Measurements from ENCODE around the gene LPP.

LPP gene

GRCh38 chr3:188176476-188176875 lies 22.5 kb downstream of the LPP start:
- TF ChIP-seq, protein P1, sequence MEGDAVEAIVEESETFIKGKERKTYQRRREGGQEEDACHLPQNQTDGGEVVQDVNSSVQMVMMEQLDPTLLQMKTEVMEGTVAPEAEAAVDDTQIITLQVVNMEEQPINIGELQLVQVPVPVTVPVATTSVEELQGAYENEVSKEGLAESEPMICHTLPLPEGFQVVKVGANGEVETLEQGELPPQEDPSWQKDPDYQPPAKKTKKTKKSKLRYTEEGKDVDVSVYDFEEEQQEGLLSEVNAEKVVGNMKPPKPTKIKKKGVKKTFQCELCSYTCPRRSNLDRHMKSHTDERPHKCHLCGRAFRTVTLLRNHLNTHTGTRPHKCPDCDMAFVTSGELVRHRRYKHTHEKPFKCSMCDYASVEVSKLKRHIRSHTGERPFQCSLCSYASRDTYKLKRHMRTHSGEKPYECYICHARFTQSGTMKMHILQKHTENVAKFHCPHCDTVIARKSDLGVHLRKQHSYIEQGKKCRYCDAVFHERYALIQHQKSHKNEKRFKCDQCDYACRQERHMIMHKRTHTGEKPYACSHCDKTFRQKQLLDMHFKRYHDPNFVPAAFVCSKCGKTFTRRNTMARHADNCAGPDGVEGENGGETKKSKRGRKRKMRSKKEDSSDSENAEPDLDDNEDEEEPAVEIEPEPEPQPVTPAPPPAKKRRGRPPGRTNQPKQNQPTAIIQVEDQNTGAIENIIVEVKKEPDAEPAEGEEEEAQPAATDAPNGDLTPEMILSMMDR (IDR thresholded peaks at IDR 0.05; ENCODE audit: low read depth, low read length), result no peak
- H3K27me3 ChIP-seq, result no peaks in the 10 kb centered on the region
- H3K4me3 ChIP-seq (ENCODE audit: low read depth, low read length), result no peak overlapping the region
- H3K36me3 ChIP-seq, result no peaks in the 10 kb centered on the region
- H3K9me3 ChIP-seq, result no peaks in the 10 kb centered on the region
- H3K4me1 ChIP-seq, result no peaks in the 10 kb centered on the region
- DNase-seq, result no peak

DNA sequence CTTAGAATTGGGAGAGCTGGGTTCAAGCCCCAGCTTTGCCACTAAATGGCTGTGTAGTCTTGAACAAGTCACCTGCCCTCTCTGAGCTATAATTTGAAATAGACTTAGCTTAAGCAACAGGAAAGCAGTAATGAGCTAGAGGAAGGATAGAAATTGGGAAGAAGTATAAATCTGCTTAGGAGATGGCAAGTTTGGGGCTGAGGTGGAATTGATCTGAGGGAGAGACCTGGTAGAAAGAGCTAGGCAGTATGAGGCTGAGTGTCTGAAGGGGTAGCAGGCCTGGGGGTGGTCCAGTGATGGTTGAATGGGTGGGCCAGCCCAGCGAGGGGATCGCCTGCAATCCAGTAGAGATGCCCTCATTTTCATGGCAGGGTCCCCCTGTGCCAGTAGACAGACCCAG lies 22.9 kb downstream of the LPP start:
- DNase-seq, result no peak
- Histone ChIP-seq H3K4me3 (ENCODE audit: low read depth, low read length) (no peak overlapping the region), H3K4me1 (no peaks in the 10 kb centered on the region), H3K27me3 (no peaks in the 10 kb centered on the region), H3K9me3 (no peaks in the 10 kb centered on the region), H3K36me3 (no peaks in the 10 kb centered on the region)
- TF ChIP-seq, protein P1 (IDR thresholded peaks at IDR 0.05; ENCODE audit: low read depth, low read length), result no peak

- Histone ChIP-seq H3K27me3 (no peaks in the 10 kb centered on the region), H3K4me3 (ENCODE audit: low read depth, low read length) (no peak overlapping the region), H3K36me3 (no peaks in the 10 kb centered on the region), H3K4me1 (no peaks in the 10 kb centered on the region), H3K9me3 (no peaks in the 10 kb centered on the region)
- TF ChIP-seq, protein P1 (IDR thresholded peaks at IDR 0.05; ENCODE audit: low read depth, low read length), result no peak
- DNase-seq, result no peak
Measured at GRCh38 chr3:188177721-188178120, 23.8 kb downstream of the LPP start.

DNA sequence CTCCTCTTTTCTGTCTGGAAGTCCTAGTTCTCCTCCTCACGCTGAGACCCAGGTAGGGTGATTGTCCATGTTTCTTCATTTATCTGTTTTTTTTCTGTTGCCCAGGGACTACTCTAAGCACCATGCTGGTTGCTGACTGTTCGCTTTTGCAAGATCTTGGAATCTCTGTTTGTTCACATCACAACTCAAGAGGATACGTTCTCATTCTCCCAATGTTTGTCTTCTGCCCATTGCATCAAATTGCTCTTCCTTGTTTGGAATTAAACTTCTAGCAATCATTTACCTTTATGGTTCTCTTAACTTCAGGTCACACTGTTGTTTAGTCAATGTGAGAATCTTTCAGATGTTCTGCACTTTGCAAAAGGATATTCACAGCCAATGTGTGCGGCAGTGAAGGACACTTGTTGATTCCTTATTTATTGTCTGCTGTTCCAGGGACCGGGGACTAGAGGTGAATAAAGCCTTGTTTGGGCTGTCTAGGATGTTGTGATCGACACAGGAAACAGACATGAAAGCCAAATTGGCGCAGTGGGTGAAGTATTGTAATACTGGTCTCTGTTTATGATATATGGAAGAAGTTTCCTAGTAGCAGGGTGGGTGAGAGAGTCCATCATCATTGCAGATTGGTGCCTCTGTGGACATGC lies 24.5 kb downstream of the LPP start:
- no peak overlapping the region for H3K4me3 ChIP-seq (ENCODE audit: low read depth, low read length)
- no peaks in the 10 kb centered on the region for H3K4me1 ChIP-seq
- no peaks in the 10 kb centered on the region for H3K27me3 ChIP-seq
- DNase-seq, result no peak
- no peaks in the 10 kb centered on the region for H3K9me3 ChIP-seq
- no peaks in the 10 kb centered on the region for H3K36me3 ChIP-seq
- TF ChIP-seq, protein P1 (IDR thresholded peaks at IDR 0.05; ENCODE audit: low read depth, low read length), result no peak

DNA sequence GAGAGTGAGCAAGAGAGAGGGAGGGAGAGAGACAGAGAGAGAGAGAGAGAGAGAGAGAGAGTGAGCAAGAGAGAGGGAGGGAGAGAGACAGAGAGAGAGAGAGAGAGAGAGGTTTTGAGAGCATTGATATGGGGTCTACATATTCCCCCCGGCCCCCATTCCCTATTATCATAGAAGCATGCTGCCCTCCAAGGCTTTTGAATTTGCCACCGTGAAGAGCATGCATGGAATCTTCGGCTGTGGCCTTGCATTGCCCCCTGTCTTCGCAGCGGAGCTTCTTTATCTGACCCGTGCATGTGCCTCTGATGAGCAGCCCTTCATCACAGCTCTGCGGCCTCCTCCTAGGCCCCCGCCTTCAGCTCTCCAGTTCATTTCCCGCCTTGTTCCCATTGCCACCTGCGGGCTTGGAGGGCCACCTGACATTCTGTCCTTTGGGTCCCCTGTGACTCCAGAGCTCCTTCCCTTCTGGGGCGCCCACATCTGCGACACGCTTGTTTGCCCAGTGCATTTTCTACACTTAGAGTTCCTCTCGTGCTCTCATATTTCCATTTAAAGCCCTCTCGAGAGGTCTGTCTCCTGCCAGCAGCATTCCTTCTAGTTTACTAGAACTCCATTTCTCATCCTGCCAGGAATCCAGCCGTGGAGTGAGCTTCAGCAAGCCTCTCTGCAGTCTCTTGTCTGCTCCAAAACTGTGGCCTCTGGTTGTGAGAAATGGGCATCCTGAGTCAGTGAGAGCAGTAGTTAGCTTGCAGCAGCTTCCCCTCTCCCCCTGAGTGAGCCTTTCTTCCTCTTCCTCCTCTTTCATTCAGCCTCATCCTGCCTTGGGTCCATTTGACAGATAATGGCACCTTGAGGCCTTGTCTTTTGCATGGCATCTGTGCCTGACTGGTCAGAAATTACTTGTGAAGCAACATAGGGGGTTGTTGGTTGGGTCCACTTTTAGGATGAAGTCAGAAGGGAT lies 25.3 kb downstream of the LPP start:
- Histone ChIP-seq H3K9me3 (no peaks in the 10 kb centered on the region), H3K27me3 (no peaks in the 10 kb centered on the region), H3K4me3 (ENCODE audit: low read depth, low read length) (no peak overlapping the region), H3K36me3 (no peaks in the 10 kb centered on the region), H3K4me1 (no peaks in the 10 kb centered on the region)
- DNase-seq, result no peak
- TF ChIP-seq, protein P1 (IDR thresholded peaks at IDR 0.05; ENCODE audit: low read depth, low read length), result no peak

DNA sequence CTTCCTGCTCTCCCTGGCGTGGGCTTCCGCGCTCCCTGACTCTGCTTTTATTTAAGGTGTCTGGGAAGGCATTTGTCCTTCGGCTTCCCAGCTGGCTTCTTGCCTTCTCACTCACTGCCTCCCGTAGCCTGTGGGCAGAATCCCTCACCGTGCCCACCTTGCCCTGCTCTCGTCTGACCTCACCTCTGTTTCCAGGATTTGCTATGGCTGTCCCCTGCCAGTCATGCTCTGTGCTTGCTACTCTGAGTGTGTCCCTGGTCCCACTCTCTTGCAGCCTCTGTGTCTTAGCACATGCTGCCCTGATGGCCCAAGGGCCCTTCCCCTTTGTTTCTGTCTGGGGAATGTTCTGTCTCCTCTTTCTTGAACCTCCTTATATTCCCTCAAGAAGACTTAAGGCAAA lies 26.2 kb downstream of the LPP start:
- H3K36me3 ChIP-seq, result no peaks in the 10 kb centered on the region
- no peak for DNase-seq
- no peak overlapping the region for H3K4me3 ChIP-seq (ENCODE audit: low read depth, low read length)
- TF ChIP-seq, protein P1 (IDR thresholded peaks at IDR 0.05; ENCODE audit: low read depth, low read length), result no peak
- no peaks in the 10 kb centered on the region for H3K9me3 ChIP-seq
- no peaks in the 10 kb centered on the region for H3K4me1 ChIP-seq
- no peaks in the 10 kb centered on the region for H3K27me3 ChIP-seq

All from BE2C (cell line).